HCT116 (cell line): ENCODE measurements around the gene ADCY1. TPM values are rescaled to one million over a fixed set of nuclear protein-coding genes. Genes with fewer than 3 reads are reported as not detected.

ENCODE experiments used
- ATAC-seq: fragments of 200-7000 bp; cut with Tn5 transposase; 2 replicates; pipeline ENCODE4 v1.9.1; 2020; ENCODE audit warnings: mild to moderate bottlenecking, moderate library complexity
- BruUV-seq: library from RNA; stranded (reverse); fragments of 400-500 nt; replicated peaks from 2 replicates; lab custom pipeline; 2021; lab: Mats Ljungman, UMichigan
- CTCF ChIA-PET: fragments of 300-600 bp; sonication (Branson Sonifier 250); formaldehyde crosslinking; loops from one replicate; lab custom pipeline; 2021; ENCODE audit warnings: antibody characterized with exemption; lab: Charles Lee
- POLR2A ChIA-PET: fragments of 300-600, 350-600 bp; sonication (Branson Sonifier 250); formaldehyde crosslinking; loops from one replicate; lab custom pipeline; 2021; ENCODE audit warnings: antibody characterized with exemption; lab: Charles Lee
- RAD21 ChIA-PET, 2 experiments: fragments of 300-600 bp; sonication (Branson Sonifier 250); formaldehyde crosslinking; loops; one replicate each; lab custom pipeline; 2023; ENCODE audit warnings: low total read pairs in 2 of 2; ENCODE audit not compliant: uncharacterized antibody in 2 of 2, unreplicated experiment in 2 of 2, low non-redundant PET in 1 of 2; lab: Charles Lee
- DNase-seq: peaks from one replicate; pipeline ENCODE4 v3.0.0-alpha.2; 2010; ENCODE audit warnings: low read depth, low spot score
- H2AFZ ChIP-seq: fragments of 200-600 bp; shearing (Covaris generic), sonication (generic); 2 replicates; pipeline ENCODE4 v1.6.1; 2017; ENCODE audit warnings: low read depth, mixed run types, mixed read lengths, antibody characterized with exemption, low read length; ENCODE audit not compliant: poor library complexity, severe bottlenecking
- H3K27ac ChIP-seq: 2 replicates; pipeline ENCODE4 v1.5.1; 2012; ENCODE audit warnings: low read depth, low read length
- H3K27me3 ChIP-seq: fragments of 200-600 bp; sonication (generic); 2 replicates; pipeline ENCODE4 v1.6.1; 2016; ENCODE audit warnings: mixed run types, low read length, mixed read lengths; ENCODE audit not compliant: insufficient read depth
- H3K36me3 ChIP-seq, 2 experiments: fragments of 200-500 bp in 1 of 2; fragments of 200-600 bp in 1 of 2; sonication (Bioruptor generic) in 1 of 2; sonication (generic) in 1 of 2; 2 replicates each; pipeline versions ENCODE4 v1.5.1 to v1.6.1; 2014 to 2016; ENCODE audit warnings: low read length in 2 of 2, inconsistent platforms in 1 of 2, mixed read lengths in 1 of 2, mixed run types in 1 of 2; ENCODE audit not compliant: insufficient read depth in 2 of 2, control insufficient read depth in 1 of 2
- H3K4me1 ChIP-seq, 2 experiments: fragments of 200-600 bp in 1 of 2; sonication (generic) in 1 of 2; 2 replicates each; pipeline versions ENCODE4 v1.5.1 to v1.6.1; 2012 to 2017; ENCODE audit warnings: low read length in 2 of 2, inconsistent platforms in 1 of 2, mild to moderate bottlenecking in 1 of 2, mixed read lengths in 1 of 2, mixed run types in 1 of 2, moderate library complexity in 1 of 2; ENCODE audit not compliant: insufficient read depth in 2 of 2, control insufficient read depth in 1 of 2
- H3K4me2 ChIP-seq: fragments of 200-600 bp; sonication (generic); 2 replicates; pipeline ENCODE4 v1.6.1; 2017; ENCODE audit warnings: mixed run types, low read length, mixed read lengths
- H3K4me3 ChIP-seq, 2 experiments: fragments of 200-600 bp in 1 of 2; sonication (generic) in 1 of 2; replicated peaks in 1 of 2; 2 replicates each; pipeline ENCODE4 v1.5.1; 2011 to 2016; ENCODE audit warnings: low read length in 2 of 2, control low read depth in 1 of 2, low read depth in 1 of 2, mild to moderate bottlenecking in 1 of 2, mixed read lengths in 1 of 2, mixed run types in 1 of 2
- H3K79me2 ChIP-seq: fragments of 200-600 bp; sonication (generic); 2 replicates; pipeline ENCODE4 v1.6.1; 2017; ENCODE audit warnings: mild to moderate bottlenecking, mixed run types, low read length, moderate library complexity, mixed read lengths; ENCODE audit not compliant: insufficient read depth
- H3K9ac ChIP-seq: fragments of 200-600 bp; sonication (generic); 2 replicates; pipeline ENCODE4 v1.6.1; 2016; ENCODE audit warnings: low read length, mixed read lengths
- H3K9me2 ChIP-seq: fragments of 200-600 bp; sonication (generic), shearing (Covaris generic); 2 replicates; pipeline ENCODE4 v1.6.1; 2017; ENCODE audit warnings: mixed run types, mild to moderate bottlenecking, moderate library complexity; ENCODE audit not compliant: insufficient read depth
- H3K9me3 ChIP-seq, 2 experiments: fragments of 200-500 bp in 1 of 2; fragments of 200-600 bp in 1 of 2; sonication (Bioruptor generic) in 1 of 2; sonication (generic) in 1 of 2; 2 replicates each; pipeline ENCODE4 v1.6.1; 2014 to 2017; ENCODE audit warnings: low read length in 2 of 2, mixed read lengths in 2 of 2, inconsistent platforms in 1 of 2, low read depth in 1 of 2, mild to moderate bottlenecking in 1 of 2, mixed run types in 1 of 2, moderate library complexity in 1 of 2; ENCODE audit not compliant: control insufficient read depth in 1 of 2, insufficient read depth in 1 of 2
- H4K20me1 ChIP-seq: fragments of 200-600 bp; sonication (generic), shearing (Covaris generic); 2 replicates; pipeline ENCODE4 v1.6.1; 2017; ENCODE audit warnings: mixed run types, mild to moderate bottlenecking, moderate library complexity; ENCODE audit not compliant: insufficient read depth
- CBX3 ChIP-seq: IDR thresholded peaks from 2 replicates; pipeline ENCODE4 v1.6.1; 2012; ENCODE audit warnings: low read depth
- CEBPB ChIP-seq: IDR thresholded peaks from 2 replicates; pipeline ENCODE4 v1.6.1; 2012; ENCODE audit warnings: low read depth
- EGR1 ChIP-seq: IDR thresholded peaks from 2 replicates; pipeline ENCODE4 v1.6.1; 2012; ENCODE audit warnings: low read depth
- ELF1 ChIP-seq: IDR thresholded peaks from 2 replicates; pipeline ENCODE4 v1.6.1; 2012; ENCODE audit warnings: low read depth, borderline replicate concordance
- EZH2phosphoT487 ChIP-seq: fragments of 200-600 bp; IDR thresholded peaks from 2 replicates; pipeline ENCODE4 v1.6.1; 2018; ENCODE audit warnings: antibody characterized with exemption, borderline replicate concordance
- JUND ChIP-seq: IDR thresholded peaks from 2 replicates; pipeline ENCODE4 v1.6.1; 2012
- POLR2A ChIP-seq: IDR thresholded peaks from 2 replicates; pipeline ENCODE4 v1.7.0; 2011; ENCODE audit warnings: borderline replicate concordance; ENCODE audit not compliant: insufficient read depth, insufficient read length; ENCODE audit errors: extremely low read depth
- SIN3A ChIP-seq: IDR thresholded peaks from 2 replicates; pipeline ENCODE4 v1.6.1; 2012; ENCODE audit warnings: low read depth
- TCF7L2 ChIP-seq: IDR thresholded peaks from 2 replicates; pipeline ENCODE4 v1.7.0; 2011; ENCODE audit warnings: borderline replicate concordance, inconsistent platforms; ENCODE audit not compliant: insufficient read depth, insufficient read length; ENCODE audit errors: extremely low read depth
- ZFX ChIP-seq: fragments of 450-650 bp; IDR thresholded peaks from 2 replicates; pipeline ENCODE4 v1.6.1; 2017
- intact Hi-C: fragments of 100-400 bp; cut with micrococcal nuclease; formaldehyde crosslinking; loops from 2 replicates; pipeline ENCODE4 v1.10.0; 2022
- total RNA-seq: library from RNA; stranded (reverse); gene quantifications from one replicate; pipeline ENCODE4 v1.2.1, GENCODE V29; 2021; ENCODE audit not compliant: unreplicated experiment
- TF ChIP-seq, protein P1 (sequence below), 3 experiments: fragments of 200-600 bp in 1 of 3; sonication (generic) in 1 of 3; IDR thresholded peaks in 2 of 3; conservative IDR thresholded peaks in 1 of 3; 2 replicates each; pipeline ENCODE4 v1.5.1; 2012 to 2017; ENCODE audit warnings: low read depth in 2 of 3, low read length in 2 of 3, antibody characterized with exemption in 1 of 3, borderline replicate concordance in 1 of 3, control low read depth in 1 of 3, mild to moderate bottlenecking in 1 of 3, mixed read lengths in 1 of 3, mixed run types in 1 of 3, moderate library complexity in 1 of 3; ENCODE audit not compliant: insufficient read depth in 1 of 3
- TF ChIP-seq, protein P2 (sequence below): IDR thresholded peaks from 2 replicates; pipeline ENCODE4 v1.6.1; 2012
- TF ChIP-seq, protein P3 (sequence below): IDR thresholded peaks from 2 replicates; pipeline ENCODE4 v1.6.1; 2012; ENCODE audit warnings: low read depth
- TF ChIP-seq, protein P4 (sequence below): IDR thresholded peaks from 2 replicates; pipeline ENCODE4 v1.6.1; 2012

Gene ADCY1
- total RNA-seq, 1 experiment from 2014 or later: 0.05 TPM

DNA sequence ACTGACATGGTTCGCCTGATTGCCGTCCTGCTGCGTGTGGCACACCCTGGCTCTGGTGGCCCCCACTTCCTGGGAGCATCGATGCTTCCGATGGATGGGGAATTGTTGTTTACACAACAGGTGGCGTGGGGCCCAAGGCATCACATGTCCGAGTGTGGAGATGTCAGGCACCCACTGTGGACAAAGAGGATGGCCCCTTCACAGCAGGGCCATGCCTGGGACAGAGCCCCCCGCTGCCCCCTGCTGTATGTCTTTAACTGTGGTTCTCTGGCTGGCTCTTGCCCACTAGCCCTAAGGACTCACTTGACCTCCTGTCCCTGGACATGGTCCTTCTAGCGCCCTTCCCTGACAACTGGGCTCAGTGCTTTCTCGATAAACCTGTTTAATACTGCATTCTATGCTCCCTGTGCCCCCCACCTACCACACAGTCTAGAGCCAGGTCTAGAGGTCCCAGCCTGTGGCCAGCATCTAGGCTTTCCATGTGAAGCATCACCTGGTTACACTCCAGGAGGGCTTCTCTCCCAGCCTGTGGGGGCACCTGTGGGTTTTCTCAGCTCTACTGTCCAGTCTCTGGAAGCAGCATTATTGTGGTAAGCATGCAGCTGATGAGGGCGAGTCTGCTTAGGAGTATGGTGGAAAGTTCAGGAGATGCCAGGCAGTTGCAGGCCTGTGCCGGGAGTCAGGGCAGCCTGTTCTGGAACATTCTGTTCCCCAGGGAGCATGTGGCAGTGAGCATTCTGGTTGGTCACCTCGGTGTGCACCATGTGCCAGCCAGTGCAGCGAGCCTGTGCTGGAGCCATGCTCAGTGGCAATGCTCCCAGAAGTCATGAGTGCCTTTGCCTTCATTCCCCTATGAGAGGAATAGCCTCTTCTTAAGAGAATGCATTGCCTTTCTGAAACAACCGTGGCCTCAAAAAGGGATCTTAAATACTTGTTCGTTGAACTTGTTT lies 10.4 kb downstream of the ADCY1 start:
- intact Hi-C loops: no loop called here

DNA sequence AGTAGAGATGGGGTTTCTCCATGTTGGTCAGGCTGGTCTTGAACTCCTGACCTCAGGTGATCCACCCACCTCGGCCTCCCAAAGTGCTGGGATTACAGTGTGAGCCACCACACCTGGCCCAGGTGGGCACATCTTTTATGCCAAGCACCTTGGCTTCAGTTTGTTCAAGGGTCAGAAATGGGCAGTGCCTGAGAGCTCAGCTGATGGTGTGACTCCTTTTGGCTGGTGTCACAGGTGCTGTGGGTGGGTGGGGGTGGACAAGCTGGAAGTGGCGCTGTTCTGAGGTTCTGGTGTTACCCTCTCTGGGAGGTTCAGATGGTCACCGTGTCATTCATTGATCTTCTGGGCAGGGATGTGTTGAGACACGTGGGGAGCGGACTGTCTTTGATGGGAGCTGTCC lies 11.5 kb downstream of the ADCY1 start:
- Histone ChIP-seq H3K4me2 (no peak overlapping the region), H3K9ac (no peak overlapping the region), H4K20me1 (no peaks in the 10 kb centered on the region), H3K4me3 (no peak overlapping the region), H2AFZ (no peak overlapping the region), H3K4me1 (no peaks in the 10 kb centered on the region), H3K9me3 (no peaks in the 10 kb centered on the region), H3K27me3 (0 out of 2 replicates have a peak, but pooled peaks cover 3% of the 10 kb centered on the region), H3K9me2 (no peaks in the 10 kb centered on the region), H3K79me2 (no peaks in the 10 kb centered on the region), H3K36me3 (no peaks in the 10 kb centered on the region), H3K27ac (no peak overlapping the region)
- BruUV-seq: no TSS peak
- ChIA-PET CTCF (no interaction called here), POLR2A (no interaction called here), RAD21 (no interaction called here)
- no peak for DNase-seq
- no peak for ATAC-seq
- intact Hi-C loops: no loop called here
- TF ChIP-seq SIN3A (no peak), CEBPB (no peak), ZFX (no peak), POLR2A (no peak), ELF1 (no peak), JUND (no peak), EGR1 (no peak), CBX3 (no peak)
- TF ChIP-seq, protein P1, sequence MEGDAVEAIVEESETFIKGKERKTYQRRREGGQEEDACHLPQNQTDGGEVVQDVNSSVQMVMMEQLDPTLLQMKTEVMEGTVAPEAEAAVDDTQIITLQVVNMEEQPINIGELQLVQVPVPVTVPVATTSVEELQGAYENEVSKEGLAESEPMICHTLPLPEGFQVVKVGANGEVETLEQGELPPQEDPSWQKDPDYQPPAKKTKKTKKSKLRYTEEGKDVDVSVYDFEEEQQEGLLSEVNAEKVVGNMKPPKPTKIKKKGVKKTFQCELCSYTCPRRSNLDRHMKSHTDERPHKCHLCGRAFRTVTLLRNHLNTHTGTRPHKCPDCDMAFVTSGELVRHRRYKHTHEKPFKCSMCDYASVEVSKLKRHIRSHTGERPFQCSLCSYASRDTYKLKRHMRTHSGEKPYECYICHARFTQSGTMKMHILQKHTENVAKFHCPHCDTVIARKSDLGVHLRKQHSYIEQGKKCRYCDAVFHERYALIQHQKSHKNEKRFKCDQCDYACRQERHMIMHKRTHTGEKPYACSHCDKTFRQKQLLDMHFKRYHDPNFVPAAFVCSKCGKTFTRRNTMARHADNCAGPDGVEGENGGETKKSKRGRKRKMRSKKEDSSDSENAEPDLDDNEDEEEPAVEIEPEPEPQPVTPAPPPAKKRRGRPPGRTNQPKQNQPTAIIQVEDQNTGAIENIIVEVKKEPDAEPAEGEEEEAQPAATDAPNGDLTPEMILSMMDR (IDR thresholded peaks at IDR 0.05 in 2 of 3, conservative IDR thresholded peaks at IDR 0.05 in 1 of 3; ENCODE audit: borderline replicate concordance in 1 of 3, insufficient read depth in 1 of 3, low read depth in 2 of 3, low read length in 2 of 3): no peak
- TF ChIP-seq, protein P2, sequence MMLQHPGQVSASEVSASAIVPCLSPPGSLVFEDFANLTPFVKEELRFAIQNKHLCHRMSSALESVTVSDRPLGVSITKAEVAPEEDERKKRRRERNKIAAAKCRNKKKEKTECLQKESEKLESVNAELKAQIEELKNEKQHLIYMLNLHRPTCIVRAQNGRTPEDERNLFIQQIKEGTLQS: no peak
- TF ChIP-seq, protein P3, sequence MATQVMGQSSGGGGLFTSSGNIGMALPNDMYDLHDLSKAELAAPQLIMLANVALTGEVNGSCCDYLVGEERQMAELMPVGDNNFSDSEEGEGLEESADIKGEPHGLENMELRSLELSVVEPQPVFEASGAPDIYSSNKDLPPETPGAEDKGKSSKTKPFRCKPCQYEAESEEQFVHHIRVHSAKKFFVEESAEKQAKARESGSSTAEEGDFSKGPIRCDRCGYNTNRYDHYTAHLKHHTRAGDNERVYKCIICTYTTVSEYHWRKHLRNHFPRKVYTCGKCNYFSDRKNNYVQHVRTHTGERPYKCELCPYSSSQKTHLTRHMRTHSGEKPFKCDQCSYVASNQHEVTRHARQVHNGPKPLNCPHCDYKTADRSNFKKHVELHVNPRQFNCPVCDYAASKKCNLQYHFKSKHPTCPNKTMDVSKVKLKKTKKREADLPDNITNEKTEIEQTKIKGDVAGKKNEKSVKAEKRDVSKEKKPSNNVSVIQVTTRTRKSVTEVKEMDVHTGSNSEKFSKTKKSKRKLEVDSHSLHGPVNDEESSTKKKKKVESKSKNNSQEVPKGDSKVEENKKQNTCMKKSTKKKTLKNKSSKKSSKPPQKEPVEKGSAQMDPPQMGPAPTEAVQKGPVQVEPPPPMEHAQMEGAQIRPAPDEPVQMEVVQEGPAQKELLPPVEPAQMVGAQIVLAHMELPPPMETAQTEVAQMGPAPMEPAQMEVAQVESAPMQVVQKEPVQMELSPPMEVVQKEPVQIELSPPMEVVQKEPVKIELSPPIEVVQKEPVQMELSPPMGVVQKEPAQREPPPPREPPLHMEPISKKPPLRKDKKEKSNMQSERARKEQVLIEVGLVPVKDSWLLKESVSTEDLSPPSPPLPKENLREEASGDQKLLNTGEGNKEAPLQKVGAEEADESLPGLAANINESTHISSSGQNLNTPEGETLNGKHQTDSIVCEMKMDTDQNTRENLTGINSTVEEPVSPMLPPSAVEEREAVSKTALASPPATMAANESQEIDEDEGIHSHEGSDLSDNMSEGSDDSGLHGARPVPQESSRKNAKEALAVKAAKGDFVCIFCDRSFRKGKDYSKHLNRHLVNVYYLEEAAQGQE: no peak

More for the DNA sequence above, 10.4 kb downstream of the ADCY1 start:
- Histone ChIP-seq H3K27ac (no peak overlapping the region), H3K9ac (no peak overlapping the region), H3K79me2 (no peaks in the 10 kb centered on the region), H3K9me3 (no peaks in the 10 kb centered on the region), H4K20me1 (no peaks in the 10 kb centered on the region), H2AFZ (no peak overlapping the region), H3K27me3 (0 out of 2 replicates have a peak, but pooled peaks cover 3% of the 10 kb centered on the region), H3K9me2 (no peaks in the 10 kb centered on the region), H3K4me3 (no peak overlapping the region), H3K4me2 (no peak overlapping the region), H3K36me3 (no peaks in the 10 kb centered on the region), H3K4me1 (no peaks in the 10 kb centered on the region)
- TF ChIP-seq EZH2phosphoT487: no peak
- TF ChIP-seq POLR2A: no peak
- TF ChIP-seq, protein P4, sequence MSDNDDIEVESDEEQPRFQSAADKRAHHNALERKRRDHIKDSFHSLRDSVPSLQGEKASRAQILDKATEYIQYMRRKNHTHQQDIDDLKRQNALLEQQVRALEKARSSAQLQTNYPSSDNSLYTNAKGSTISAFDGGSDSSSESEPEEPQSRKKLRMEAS: no peak
- no peak for TF ChIP-seq ZFX
- no peak for TF ChIP-seq EGR1
- no peak for TF ChIP-seq JUND
- TF ChIP-seq ELF1: no peak
- TF ChIP-seq TCF7L2: no peak
- ChIA-PET CTCF (no interaction called here), RAD21 (no interaction called here), POLR2A (no interaction called here)
- ATAC-seq (no peak), DNase-seq (no peak)
- BruUV-seq: no TSS peak
